Measurements from ENCODE around the gene SYP.
"Not testable (repeated sequence)": the region's sequence is repeated elsewhere in the genome, so short reads cannot be mapped to it uniquely, and the experiment has no call there.

- not testable (repeated sequence) for TF ChIP-seq CTCF, POLR2AphosphoS5, POLR2A (IDR thresholded peaks at IDR 0.05)
Measured at GRCh38 chrX:49149291-49149690, 50.7 kb downstream of the SYP start.

Measured in prostate gland (tissue), 2 donors.